Measurements from ENCODE around the gene OXGR1.

The OXGR1 gene

DNA sequence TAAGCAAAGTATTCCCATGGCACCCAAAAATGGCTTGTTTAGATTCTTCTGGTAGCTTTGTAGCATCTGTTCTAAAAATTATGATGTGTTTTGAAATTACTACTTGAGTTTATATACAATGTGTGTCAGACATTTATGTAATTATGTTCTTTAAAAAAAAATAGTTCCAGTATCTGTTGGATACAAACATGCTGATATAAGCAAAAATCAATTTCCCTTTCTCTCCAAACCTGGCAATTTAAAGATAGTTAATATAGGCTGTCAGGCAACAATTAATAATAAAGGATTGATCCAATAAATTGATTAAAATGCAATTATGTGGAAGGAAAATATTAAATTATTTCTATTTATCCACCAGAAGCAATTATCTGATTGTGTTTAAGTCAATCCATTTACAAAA lies 41.7 kb downstream of the OXGR1 start:
- H3K36me3 ChIP-seq (ENCODE audit: control insufficient read depth, insufficient read depth, low read length), result no peaks in the 10 kb centered on the region
- no peaks in the 10 kb centered on the region for H3K27me3 ChIP-seq (replicated peaks; ENCODE audit: control insufficient read depth, insufficient read depth, low read length)
- no peak overlapping the region for H3K4me3 ChIP-seq (replicated peaks; ENCODE audit: low read depth, low read length)
- DNase-seq (ENCODE audit: extremely low read depth, insufficient read length), result no peak
- TF ChIP-seq, protein P1, sequence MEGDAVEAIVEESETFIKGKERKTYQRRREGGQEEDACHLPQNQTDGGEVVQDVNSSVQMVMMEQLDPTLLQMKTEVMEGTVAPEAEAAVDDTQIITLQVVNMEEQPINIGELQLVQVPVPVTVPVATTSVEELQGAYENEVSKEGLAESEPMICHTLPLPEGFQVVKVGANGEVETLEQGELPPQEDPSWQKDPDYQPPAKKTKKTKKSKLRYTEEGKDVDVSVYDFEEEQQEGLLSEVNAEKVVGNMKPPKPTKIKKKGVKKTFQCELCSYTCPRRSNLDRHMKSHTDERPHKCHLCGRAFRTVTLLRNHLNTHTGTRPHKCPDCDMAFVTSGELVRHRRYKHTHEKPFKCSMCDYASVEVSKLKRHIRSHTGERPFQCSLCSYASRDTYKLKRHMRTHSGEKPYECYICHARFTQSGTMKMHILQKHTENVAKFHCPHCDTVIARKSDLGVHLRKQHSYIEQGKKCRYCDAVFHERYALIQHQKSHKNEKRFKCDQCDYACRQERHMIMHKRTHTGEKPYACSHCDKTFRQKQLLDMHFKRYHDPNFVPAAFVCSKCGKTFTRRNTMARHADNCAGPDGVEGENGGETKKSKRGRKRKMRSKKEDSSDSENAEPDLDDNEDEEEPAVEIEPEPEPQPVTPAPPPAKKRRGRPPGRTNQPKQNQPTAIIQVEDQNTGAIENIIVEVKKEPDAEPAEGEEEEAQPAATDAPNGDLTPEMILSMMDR (IDR thresholded peaks at IDR 0.05; ENCODE audit: insufficient read depth, low read length, poor library complexity, severe bottlenecking), result no peak

DNA sequence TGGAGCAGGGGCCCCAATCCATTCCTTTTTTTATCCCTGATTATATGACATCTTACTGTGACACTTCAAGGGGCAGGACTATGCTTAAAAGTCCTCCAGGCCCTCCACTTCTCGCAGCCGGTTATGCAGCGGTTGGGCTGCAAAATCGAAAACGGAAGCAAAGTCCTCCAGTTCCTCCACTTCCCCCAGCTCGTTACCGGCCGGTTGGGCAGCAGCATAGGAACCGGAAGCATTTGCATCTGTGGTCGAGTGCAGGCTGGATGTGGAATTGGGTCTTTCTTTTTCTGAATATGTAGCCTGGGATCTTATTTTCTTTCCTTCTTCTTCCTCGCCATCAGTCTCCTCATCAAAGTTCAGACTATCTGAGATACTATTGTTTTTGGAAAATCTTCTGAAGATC lies 46.1 kb downstream of the OXGR1 start:
- Histone ChIP-seq H3K4me3 (replicated peaks; ENCODE audit: low read depth, low read length) (no peak overlapping the region), H3K27me3 (replicated peaks; ENCODE audit: control insufficient read depth, insufficient read depth, low read length) (no peaks in the 10 kb centered on the region), H3K36me3 (ENCODE audit: control insufficient read depth, insufficient read depth, low read length) (no peaks in the 10 kb centered on the region)
- DNase-seq (ENCODE audit: extremely low read depth, insufficient read length), result no peak
- TF ChIP-seq, protein P1 (IDR thresholded peaks at IDR 0.05; ENCODE audit: insufficient read depth, low read length, poor library complexity, severe bottlenecking), result no peak

DNA sequence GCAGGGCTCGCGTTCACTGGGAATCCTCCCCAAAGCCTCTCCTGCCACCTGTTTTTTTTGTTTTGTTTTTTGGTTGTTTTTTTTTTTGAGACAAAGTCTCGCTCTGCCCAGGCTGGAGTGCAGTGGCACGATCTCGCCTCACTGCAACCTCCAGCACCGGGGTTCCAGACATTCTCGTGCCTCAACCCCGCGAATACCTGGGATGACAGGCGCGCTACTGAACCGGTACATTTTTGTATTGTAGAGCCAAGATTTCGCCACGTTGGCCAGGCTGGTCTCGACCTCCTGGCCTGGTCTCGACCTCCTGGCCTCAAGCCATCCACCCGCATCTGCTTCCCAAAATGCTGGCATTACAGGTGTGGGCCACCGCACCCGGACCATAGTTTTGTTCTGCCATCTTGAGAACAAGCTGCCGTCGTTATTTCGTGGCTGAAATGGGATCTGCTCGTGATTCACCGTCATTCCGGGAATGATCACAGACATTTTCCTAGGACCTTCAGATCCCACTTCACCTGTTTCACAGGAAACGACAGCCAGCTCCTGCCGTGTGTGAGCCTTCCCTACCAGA lies 46.8 kb downstream of the OXGR1 start:
- Histone ChIP-seq H3K36me3 (ENCODE audit: control insufficient read depth, insufficient read depth, low read length) (no peaks in the 10 kb centered on the region), H3K27me3 (replicated peaks; ENCODE audit: control insufficient read depth, insufficient read depth, low read length) (no peaks in the 10 kb centered on the region), H3K4me3 (replicated peaks; ENCODE audit: low read depth, low read length) (no peak overlapping the region)
- DNase-seq (ENCODE audit: extremely low read depth, insufficient read length), result no peak
- TF ChIP-seq, protein P1 (IDR thresholded peaks at IDR 0.05; ENCODE audit: insufficient read depth, low read length, poor library complexity, severe bottlenecking), result no peak

DNA sequence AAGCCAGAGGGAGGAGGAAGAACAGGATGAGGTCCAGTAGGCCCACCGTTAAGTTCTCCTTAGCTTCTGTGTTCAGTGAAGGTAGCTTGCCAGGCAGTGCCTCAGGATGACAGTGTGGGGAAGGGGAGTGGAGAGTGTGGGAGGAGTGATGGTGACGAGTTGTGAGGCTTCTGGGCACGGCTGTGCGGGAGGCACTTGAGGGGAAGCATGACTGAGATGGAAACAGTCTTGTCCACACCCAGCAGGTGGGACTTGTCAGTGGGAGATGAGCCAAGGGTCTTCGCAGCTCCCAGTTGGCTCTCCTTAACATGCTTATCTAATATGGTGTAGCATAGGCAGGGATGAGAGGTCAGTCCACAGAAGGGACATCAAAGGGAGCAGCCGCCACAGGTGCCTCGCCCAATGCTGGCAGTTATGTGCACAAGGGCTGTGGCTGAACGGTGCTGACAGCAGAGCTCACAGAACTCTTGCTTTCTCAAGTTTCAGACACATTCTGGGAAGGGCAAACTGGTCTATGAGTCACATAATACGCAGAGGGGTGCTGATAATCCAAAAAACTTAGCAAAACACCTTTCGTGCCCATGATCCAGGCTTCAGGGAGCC lies 47.5 kb downstream of the OXGR1 start:
- no peak for DNase-seq (ENCODE audit: extremely low read depth, insufficient read length)
- H3K27me3 ChIP-seq (replicated peaks; ENCODE audit: control insufficient read depth, insufficient read depth, low read length), result no peaks in the 10 kb centered on the region; the same call in 1 of the 2 replicates
- H3K36me3 ChIP-seq (ENCODE audit: control insufficient read depth, insufficient read depth, low read length), result no peaks in the 10 kb centered on the region
- TF ChIP-seq, protein P1 (IDR thresholded peaks at IDR 0.05; ENCODE audit: insufficient read depth, low read length, poor library complexity, severe bottlenecking), result no peak
- H3K4me3 ChIP-seq (replicated peaks; ENCODE audit: low read depth, low read length), result no peak overlapping the region

DNA sequence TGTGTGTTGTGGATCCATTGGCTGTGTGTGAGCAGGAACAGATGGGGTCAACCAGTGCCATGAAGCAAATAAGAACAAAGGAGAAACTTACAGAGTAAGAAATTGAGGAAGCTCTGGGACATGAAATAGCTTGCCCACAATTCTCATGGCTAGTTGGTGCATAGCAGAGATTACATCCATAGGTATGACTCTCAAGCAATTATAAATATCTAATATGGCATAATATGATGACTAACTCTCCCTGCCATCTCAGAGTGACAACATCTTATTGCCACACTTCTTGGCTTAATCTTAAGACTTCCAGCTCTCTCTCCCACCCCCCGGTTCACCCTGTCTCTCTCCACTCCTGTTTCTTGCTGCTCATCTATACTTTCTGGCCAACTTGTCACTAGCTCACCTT lies 53.3 kb downstream of the OXGR1 start:
- TF ChIP-seq, protein P1 (IDR thresholded peaks at IDR 0.05; ENCODE audit: insufficient read depth, low read length, poor library complexity, severe bottlenecking), result no peak
- no peak for DNase-seq (ENCODE audit: extremely low read depth, insufficient read length)
- H3K36me3 ChIP-seq (ENCODE audit: control insufficient read depth, insufficient read depth, low read length), result no peaks in the 10 kb centered on the region
- H3K4me3 ChIP-seq (replicated peaks; ENCODE audit: low read depth, low read length), result no peak overlapping the region
- H3K27me3 ChIP-seq (replicated peaks; ENCODE audit: control insufficient read depth, insufficient read depth, low read length), result no peaks in the 10 kb centered on the region; the same call in 1 of the 2 replicates

Data from GM06990 (cell line).